GM13977 (cell line): Measurements from ENCODE around the gene SLC25A5.

Experiments used
- DNase-seq: peaks from one replicate; pipeline ENCODE4 v3.0.0; 2012; ENCODE audit warnings: low spot score
- in situ Hi-C: fragments of 300-500 bp; cut with MboI; formaldehyde crosslinking; loops from one replicate; pipeline ENCODE4 v1.12.0; 2022; ENCODE audit warnings: low sequenced_read_pairs, low pct_unique_long_range_greater_than_20kb, mixed read lengths, inconsistent platforms; ENCODE audit not compliant: unreplicated experiment
- TF ChIP-seq, protein P1 (sequence below): IDR thresholded peaks from 2 replicates; pipeline ENCODE4 v1.5.1; 2012; ENCODE audit warnings: mild to moderate bottlenecking, control low read depth; ENCODE audit not compliant: insufficient read depth; ENCODE audit errors: extremely low read depth, missing control alignments

SLC25A5 gene

DNA sequence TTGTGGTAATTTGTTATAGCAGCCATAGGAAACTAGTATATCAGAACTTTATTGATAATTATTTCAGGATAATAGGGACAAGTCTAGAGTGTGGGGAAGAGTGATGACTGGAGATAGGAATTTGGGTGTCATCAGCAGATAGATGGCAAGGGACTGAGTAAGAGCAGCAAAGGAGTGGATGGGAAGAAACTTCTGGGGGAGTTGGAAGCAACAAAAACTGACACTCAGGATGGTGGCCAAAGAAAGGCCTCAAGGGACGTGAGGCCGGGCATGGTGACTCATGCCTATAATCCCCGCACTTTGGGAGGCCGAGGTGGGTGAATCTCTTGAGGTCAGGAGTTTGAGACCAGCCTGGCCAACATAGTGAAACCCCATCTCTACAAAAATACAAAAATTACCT, 9.1 kb upstream of the SLC25A5 start:
- no peak for DNase-seq
- in situ Hi-C loops = no loop called here
- TF ChIP-seq, protein P1, sequence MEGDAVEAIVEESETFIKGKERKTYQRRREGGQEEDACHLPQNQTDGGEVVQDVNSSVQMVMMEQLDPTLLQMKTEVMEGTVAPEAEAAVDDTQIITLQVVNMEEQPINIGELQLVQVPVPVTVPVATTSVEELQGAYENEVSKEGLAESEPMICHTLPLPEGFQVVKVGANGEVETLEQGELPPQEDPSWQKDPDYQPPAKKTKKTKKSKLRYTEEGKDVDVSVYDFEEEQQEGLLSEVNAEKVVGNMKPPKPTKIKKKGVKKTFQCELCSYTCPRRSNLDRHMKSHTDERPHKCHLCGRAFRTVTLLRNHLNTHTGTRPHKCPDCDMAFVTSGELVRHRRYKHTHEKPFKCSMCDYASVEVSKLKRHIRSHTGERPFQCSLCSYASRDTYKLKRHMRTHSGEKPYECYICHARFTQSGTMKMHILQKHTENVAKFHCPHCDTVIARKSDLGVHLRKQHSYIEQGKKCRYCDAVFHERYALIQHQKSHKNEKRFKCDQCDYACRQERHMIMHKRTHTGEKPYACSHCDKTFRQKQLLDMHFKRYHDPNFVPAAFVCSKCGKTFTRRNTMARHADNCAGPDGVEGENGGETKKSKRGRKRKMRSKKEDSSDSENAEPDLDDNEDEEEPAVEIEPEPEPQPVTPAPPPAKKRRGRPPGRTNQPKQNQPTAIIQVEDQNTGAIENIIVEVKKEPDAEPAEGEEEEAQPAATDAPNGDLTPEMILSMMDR = no peak

DNA sequence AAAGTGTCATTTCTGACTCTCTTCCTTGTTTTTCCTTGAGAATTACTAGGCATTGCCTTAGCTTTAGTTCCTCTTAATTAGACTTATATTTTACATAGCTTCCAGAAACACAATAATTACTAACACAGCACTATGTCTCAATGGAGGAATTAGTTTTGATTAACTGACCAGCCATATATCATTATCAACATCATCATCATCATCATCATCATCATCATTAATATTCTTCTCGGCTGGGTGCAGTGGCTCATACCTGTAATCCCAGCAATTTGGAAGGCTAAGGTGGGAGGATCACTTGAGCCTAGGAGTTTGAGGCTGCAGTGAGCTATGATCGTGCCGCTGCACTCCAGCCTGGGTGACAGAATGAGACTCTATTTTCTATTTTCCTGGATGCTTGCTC, 2.7 kb upstream of the SLC25A5 start:
- DNase-seq = no peak
- in situ Hi-C loops = no loop called here
- TF ChIP-seq, protein P1 = no peak

DNA sequence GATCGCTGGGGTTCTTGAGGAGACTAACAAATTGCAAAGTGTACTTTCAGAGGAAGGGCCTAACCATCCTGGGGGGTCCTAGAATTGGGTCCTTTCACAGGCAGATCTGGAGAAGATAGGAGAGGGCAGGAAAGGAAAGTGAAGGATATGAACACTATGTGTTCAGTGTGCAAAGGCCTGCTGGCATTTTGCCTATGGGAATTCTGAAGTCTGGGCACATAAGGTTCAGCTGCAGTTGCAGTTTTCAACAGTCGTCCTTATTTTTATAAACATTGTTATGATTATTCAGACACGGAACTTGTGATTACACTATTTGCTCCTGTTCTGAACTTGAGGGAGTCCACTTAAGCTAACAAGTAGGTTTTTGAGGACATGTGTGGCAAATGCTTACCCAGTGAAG, 1.3 kb upstream of the SLC25A5 start:
- in situ Hi-C loops = no loop called here
- no peak for DNase-seq
- TF ChIP-seq, protein P1 = no peak

DNA sequence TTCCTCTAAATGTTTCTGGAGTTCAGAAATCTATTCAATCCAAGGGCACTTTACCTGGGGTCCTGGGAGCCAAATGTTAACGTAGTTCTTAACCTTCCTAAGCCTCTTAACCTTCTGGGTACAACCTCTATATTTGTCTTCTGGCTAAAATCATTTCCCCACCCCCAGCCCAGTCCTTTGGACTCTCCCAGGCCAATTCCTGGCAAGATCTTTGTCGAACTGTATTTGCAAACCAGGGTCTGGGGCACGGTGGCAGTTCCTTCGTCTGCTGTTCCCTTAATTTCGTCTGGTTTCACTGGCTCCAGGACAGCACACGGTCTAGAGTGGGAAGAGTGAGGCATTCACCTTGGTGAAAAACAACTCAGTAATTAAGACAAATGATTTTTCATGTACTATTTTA, 811 bp upstream of the SLC25A5 start:
- DNase-seq = no peak
- in situ Hi-C loops = no loop called here
- TF ChIP-seq, protein P1 = no peak

DNA sequence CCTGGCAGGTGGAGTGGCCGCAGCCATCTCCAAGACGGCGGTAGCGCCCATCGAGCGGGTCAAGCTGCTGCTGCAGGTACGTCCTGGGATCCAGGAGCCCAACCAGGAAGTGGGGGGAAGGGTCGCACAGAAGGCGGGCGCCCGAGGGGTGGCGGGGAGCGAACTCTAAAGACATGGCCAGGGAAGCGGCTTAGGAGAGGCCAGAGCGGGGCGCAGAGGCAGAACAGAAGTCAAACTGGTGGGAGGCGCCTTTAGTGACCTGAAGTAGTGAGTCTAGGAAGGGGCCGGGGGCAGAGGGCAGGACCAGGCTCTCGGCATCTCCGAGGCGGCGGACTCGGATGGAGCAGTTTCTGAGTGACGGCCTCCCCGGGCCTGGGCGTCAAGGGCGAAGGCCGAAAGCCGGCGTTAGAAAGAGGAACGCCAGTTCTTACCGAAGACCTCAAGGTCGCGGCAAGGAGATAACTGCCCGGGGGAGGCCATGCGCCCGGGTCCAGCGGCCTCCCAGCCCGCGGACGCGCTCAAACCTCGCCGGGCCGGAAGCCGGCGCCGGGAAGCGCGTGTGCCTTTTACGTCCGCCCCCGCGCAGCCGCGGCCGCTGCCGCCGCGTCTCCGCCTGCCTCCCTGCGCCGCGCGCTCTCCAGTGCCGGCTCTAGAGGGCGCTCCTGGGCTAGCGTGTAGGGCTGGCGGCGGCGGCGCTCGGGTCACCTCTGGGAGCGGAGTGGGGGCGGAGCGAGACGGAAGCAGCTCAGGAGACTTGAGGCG, 488 bp downstream of the SLC25A5 start:
- peak; percentile 82 for DNase-seq
- TF ChIP-seq, protein P1 = peak; percentile 81
- in situ Hi-C loops = no loop called here

DNA sequence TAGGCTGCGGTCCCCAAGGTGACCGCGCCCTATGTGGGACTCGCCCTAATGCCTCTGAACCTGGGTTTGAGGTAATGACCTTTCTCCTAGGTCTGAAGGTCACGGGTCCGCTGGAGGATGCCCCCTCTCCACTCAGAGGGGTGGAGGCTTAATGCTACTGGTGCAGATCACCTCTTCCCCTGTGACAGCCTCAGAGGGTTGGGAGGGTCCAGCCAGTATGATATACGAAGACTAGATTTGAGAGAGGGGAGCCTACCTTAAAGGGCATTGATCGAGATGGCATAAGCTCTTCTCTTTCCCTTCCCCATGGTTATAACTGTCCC, 1.0 kb downstream of the SLC25A5 start:
- TF ChIP-seq, protein P1 = no peak
- DNase-seq = no peak
- in situ Hi-C loops = no loop called here
